Activated naive CD4-positive, alpha-beta T cell treated with anti-CD3 and anti-CD28 coated beads, Interleukin-2, amount 50 U/mL, for 72 hours (primary cell): ENCODE data around the gene NOP10. TPM values are rescaled to one million over a fixed set of nuclear protein-coding genes. Genes with fewer than 3 reads are reported as not detected.

Experiments
- ATAC-seq, 2 donors: fragments of 150-1000 bp; cut with Tn5 transposase; 2 replicates each; pipeline ENCODE4 v1.10.0; 2021; ENCODE audit warnings: mild to moderate bottlenecking in 2 of 2, moderate library complexity in 2 of 2
- DNase-seq, 2 donors: peaks; one replicate each; pipeline ENCODE4 v3.0.0; 2021 to 2022; ENCODE audit warnings: low spot score in 2 of 2
- H3K27ac Mint-ChIP-seq, 2 donors: one replicate each; pipeline ENCODE4 v1.8.0; 2022; ENCODE audit warnings: mild to moderate bottlenecking in 2 of 2, mixed read lengths in 2 of 2
- H3K36me3 Mint-ChIP-seq, 2 donors: one replicate each; pipeline ENCODE4 v1.8.0; 2022; ENCODE audit warnings: mixed read lengths in 2 of 2
- H3K9me3 Mint-ChIP-seq, 2 donors: one replicate each; pipeline ENCODE4 v1.8.0; 2022; ENCODE audit warnings: mixed read lengths in 2 of 2
- total RNA-seq, 2 donors: library from RNA; stranded (reverse); gene quantifications; one replicate each; pipeline ENCODE4 v1.2.3, GENCODE V29; 2022

NOP10 gene
- total RNA-seq, 2 donors from 2014 or later: 182 to 202 TPM

GRCh38 chr15:34318277-34319079 lies 24.5 kb downstream of the NOP10 start:
- no peak for DNase-seq

GRCh38 chr15:34314491-34315490 lies 28.1 kb downstream of the NOP10 start:
- peaks cover 0 to 16% of the 10 kb centered on the region in 2 donors for H3K36me3 Mint-ChIP-seq
- no peak for DNase-seq
- ATAC-seq: no peak
- no peaks in the 10 kb centered on the region for H3K9me3 Mint-ChIP-seq
- H3K27ac Mint-ChIP-seq: peak overlapping the region; percentile 46 to 57

More at GRCh38 chr15:34318277-34319079, 24.5 kb downstream of the NOP10 start:
- Mint-ChIP-seq H3K9me3 (peaks cover 0 to 5% of the 10 kb centered on the region in 2 donors), H3K27ac (peak overlapping the region; percentile 90 to 96), H3K36me3 (peaks cover 0 to 20% of the 10 kb centered on the region in 2 donors)
- peak; percentile 83 to 88 for ATAC-seq

GRCh38 chr15:34311563-34311962 lies 31.4 kb downstream of the NOP10 start:
- no peak overlapping the region for H3K27ac Mint-ChIP-seq
- DNase-seq: no peak
- ATAC-seq: no peak
- no peaks in the 10 kb centered on the region for H3K9me3 Mint-ChIP-seq
- peaks cover 0 to 28% of the 10 kb centered on the region in 2 donors for H3K36me3 Mint-ChIP-seq

- ATAC-seq (no peak), DNase-seq (no peak)
- H3K27ac Mint-ChIP-seq: no peak overlapping the region
- H3K9me3 Mint-ChIP-seq: no peaks in the 10 kb centered on the region
- H3K36me3 Mint-ChIP-seq: peaks cover 0 to 44% of the 10 kb centered on the region in 2 donors
These were observed 38.3 kb downstream of the NOP10 start for GRCh38 chr15:34304613-34305012.

- Mint-ChIP-seq H3K9me3 (no peaks in the 10 kb centered on the region), H3K36me3 (peaks cover 0 to 28% of the 10 kb centered on the region in 2 donors), H3K27ac (no peak overlapping the region)
- no peak for ATAC-seq
- no peak for DNase-seq
These were observed 41.9 kb downstream of the NOP10 start for GRCh38 chr15:34301058-34301457.

GRCh38 chr15:34297059-34297458 lies 45.9 kb downstream of the NOP10 start:
- peaks cover 3 to 13% of the 10 kb centered on the region in 2 donors for H3K36me3 Mint-ChIP-seq
- ATAC-seq (no peak), DNase-seq (no peak)
- no peak overlapping the region for H3K27ac Mint-ChIP-seq
- H3K9me3 Mint-ChIP-seq: no peaks in the 10 kb centered on the region

GRCh38 chr15:34292621-34293020 lies 50.3 kb downstream of the NOP10 start:
- peaks cover 10 to 15% of the 10 kb centered on the region in 2 donors for H3K36me3 Mint-ChIP-seq
- DNase-seq (no peak), ATAC-seq (no peak)
- no peak overlapping the region for H3K27ac Mint-ChIP-seq
- peaks cover 0 to 16% of the 10 kb centered on the region in 2 donors for H3K9me3 Mint-ChIP-seq

Other genes with a start within 250 kb of the NOP10 start
- gene EMC7, start 241.3 kb downstream of the NOP10 start, total RNA-seq: 10 to 100 TPM; 39.5 to 60.1 TPM
- 1 to 10 TPM; 3.2 to 3.4 TPM for gene PGBD4, start 241.1 kb downstream of the NOP10 start, total RNA-seq
- gene KATNBL1, start 133.0 kb downstream of the NOP10 start, total RNA-seq: 10 to 100 TPM; 49.9 to 53.0 TPM
- gene EMC4, start 118.1 kb downstream of the NOP10 start, total RNA-seq: 100 to 1,000 TPM in 1 of 2 donors, 10 to 100 TPM in 1; 90.4 to 107 TPM
- 10 to 100 TPM; 29.9 to 45.1 TPM for gene SLC12A6, start 5.4 kb downstream of the NOP10 start, total RNA-seq
- not detected for gene NUTM1, start 179 bp upstream of the NOP10 start, total RNA-seq
- 10 to 100 TPM; 69.0 to 88.4 TPM for gene LPCAT4, start 24.1 kb upstream of the NOP10 start, total RNA-seq
- 100 to 1,000 TPM; 131 to 158 TPM for gene GOLGA8A, start 94.7 kb upstream of the NOP10 start, total RNA-seq
- 100 to 1,000 TPM; 148 to 163 TPM for gene GOLGA8B, start 240.5 kb upstream of the NOP10 start, total RNA-seq